Bronchial epithelial cell (primary cell): ENCODE results near the gene SUPT6H. TPM values are rescaled to one million over a fixed set of nuclear protein-coding genes. Genes with fewer than 3 reads are reported as not detected.

ENCODE experiments used
- DNase-seq: peaks from one replicate; pipeline ENCODE4 v3.0.0-alpha.2; 2010; ENCODE audit warnings: low read depth
- FAIRE-seq: peaks from 2 replicates; lab custom pipeline; 2011; peaks lifted over from hg19 to GRCh38; lab: Jason Lieb, UNC
- H3K27me3 ChIP-seq: 2 replicates; pipeline ENCODE4 v1.5.1; 2011; ENCODE audit warnings: low read length; ENCODE audit not compliant: control insufficient read depth, insufficient read depth
- H3K36me3 ChIP-seq: 2 replicates; pipeline ENCODE4 v1.5.1; 2011; ENCODE audit warnings: low read length; ENCODE audit not compliant: control insufficient read depth, insufficient read depth
- H3K4me3 ChIP-seq: 2 replicates; pipeline ENCODE4 v1.5.1; 2011; ENCODE audit warnings: mild to moderate bottlenecking, low read depth, low read length, control low read depth
- total RNA-seq: library from RNA; depleted of rRNA; stranded (reverse); fragments of >200 nt; gene quantifications from 2 replicates; pipeline ENCODE4 v1.2.1, GENCODE V29; 2014
- TF ChIP-seq, protein P1 (sequence below): IDR thresholded peaks from 2 replicates; pipeline ENCODE4 v1.5.1; 2011; ENCODE audit warnings: mild to moderate bottlenecking, moderate library complexity, low read length, control low read depth, inconsistent platforms; ENCODE audit not compliant: insufficient read depth, severe bottlenecking

The SUPT6H gene
- total RNA-seq, 1 donor from 2014 or later: 23.2 TPM

DNA sequence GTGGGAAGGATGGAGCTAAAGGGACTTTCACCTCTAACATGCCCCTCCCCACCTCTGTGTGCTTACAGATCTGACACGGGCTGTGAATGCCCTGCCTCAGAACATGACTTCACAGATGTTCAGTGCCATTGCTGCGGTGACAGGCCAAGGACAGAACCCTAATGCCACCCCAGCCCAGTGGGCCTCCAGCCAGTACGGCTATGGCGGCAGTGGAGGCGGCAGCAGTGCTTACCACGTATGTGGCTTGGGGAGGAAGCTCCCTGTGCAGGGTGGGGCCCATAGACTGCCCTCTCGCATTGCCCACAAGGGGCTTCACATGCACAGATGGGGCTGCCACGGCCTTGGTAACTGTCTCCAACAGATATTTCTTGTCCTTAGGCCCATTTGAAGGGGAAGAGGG is 38.3 kb downstream of the SUPT6H start:
- TF ChIP-seq, protein P1, sequence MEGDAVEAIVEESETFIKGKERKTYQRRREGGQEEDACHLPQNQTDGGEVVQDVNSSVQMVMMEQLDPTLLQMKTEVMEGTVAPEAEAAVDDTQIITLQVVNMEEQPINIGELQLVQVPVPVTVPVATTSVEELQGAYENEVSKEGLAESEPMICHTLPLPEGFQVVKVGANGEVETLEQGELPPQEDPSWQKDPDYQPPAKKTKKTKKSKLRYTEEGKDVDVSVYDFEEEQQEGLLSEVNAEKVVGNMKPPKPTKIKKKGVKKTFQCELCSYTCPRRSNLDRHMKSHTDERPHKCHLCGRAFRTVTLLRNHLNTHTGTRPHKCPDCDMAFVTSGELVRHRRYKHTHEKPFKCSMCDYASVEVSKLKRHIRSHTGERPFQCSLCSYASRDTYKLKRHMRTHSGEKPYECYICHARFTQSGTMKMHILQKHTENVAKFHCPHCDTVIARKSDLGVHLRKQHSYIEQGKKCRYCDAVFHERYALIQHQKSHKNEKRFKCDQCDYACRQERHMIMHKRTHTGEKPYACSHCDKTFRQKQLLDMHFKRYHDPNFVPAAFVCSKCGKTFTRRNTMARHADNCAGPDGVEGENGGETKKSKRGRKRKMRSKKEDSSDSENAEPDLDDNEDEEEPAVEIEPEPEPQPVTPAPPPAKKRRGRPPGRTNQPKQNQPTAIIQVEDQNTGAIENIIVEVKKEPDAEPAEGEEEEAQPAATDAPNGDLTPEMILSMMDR: no peak
- Histone ChIP-seq H3K27me3 (no peaks in the 10 kb centered on the region), H3K4me3 (no peak overlapping the region), H3K36me3 (peaks cover 53% of the 10 kb centered on the region)
- DNase-seq (no peak), FAIRE-seq (no peak)

DNA sequence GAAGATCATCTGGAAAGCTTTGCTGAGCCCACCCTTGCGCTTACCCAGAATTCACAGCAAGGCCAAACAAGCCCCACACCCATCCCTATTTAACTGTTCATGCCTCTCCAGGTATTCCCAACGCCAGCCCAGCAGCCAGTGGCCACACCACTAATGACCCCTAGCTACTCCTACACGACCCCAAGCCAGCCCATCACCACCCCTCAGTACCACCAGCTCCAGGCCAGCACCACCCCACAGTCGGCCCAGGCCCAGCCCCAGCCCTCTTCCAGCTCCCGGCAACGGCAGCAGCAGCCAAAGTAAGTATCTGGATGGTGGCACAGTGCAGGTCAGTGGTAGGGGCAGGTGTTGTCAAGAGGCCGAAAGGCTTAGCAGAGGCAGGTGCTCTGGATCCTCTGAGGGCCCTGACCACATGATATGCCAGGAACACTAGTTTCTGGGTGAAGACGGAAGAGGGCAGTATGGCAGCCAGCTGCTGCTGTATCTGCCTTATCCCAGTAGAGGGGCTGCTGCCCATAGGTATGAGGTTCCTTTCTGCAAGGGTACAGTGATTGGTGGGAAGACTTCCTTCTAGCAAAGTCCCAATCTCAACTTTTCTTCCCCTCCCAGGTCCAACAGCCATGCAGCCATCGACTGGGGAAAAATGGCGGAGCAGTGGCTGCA is 39.0 kb downstream of the SUPT6H start:
- peak; percentile 13 for FAIRE-seq
- no peak overlapping the region for H3K4me3 ChIP-seq

DNA sequence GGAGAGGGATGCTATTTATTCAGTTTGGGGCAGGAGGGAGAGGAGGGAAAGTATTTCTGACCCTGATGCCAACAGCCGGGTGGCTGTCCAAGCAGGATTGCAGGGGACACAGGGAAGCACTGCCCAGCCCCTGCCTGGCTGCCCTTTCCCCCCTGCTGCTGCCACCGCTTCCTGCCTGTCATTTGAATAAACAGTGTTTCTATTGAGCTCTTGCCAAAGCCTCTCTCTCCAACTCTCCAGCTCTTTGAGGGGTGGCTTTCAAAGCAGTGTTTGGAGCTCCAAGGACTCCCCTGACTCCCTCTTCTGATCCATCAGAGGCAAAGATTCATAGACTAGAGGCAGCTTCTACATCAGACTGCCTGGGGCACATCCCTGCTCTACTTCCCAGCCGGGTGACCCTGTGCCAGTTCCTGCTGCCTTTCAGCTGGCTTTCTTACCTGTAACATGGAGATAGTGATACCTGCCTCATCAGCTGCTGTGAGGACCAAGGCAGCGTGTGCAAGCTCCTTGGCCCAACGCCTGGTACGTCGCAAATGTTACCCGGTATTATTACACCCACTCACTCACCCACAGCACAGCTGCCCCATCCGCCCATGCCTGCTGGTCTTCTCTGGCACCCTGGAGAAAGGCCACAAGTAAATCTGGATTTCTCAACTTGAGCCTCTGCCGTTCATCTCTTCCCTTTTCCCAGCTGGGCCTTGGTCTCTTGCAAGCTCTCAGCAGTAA is 40.2 kb downstream of the SUPT6H start:
- no peaks in the 10 kb centered on the region for H3K27me3 ChIP-seq
- peaks cover 44% of the 10 kb centered on the region for H3K36me3 ChIP-seq
- no peak overlapping the region for H3K4me3 ChIP-seq
- TF ChIP-seq, protein P1: no peak
- FAIRE-seq (no peak), DNase-seq (no peak)

More for the DNA sequence above, 39.0 kb downstream of the SUPT6H start:
- Histone ChIP-seq H3K27me3 (no peaks in the 10 kb centered on the region), H3K36me3 (peaks cover 50% of the 10 kb centered on the region)
- no peak for DNase-seq
- TF ChIP-seq, protein P1: no peak

DNA sequence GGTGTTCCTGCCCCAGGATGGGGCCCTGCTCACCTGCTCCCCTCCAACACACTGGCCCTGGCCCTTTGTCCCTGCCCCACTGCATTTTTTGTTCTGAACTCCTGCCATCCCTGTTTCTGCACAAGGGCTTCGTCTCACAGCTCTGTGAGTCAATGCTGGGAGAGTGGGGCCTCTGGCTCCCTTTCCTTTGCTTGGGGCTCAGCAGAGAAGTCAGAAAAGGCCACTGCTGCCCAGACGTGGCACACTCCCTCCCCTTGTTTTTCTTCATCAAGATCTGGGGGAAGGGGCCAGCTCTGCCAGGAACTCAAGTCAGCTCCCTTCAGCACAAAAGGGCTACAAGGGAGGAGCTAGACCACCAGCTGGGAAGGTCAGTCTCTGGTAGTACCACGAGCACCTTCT is 40.7 kb downstream of the SUPT6H start:
- TF ChIP-seq, protein P1: no peak
- no peak overlapping the region for H3K4me3 ChIP-seq
- DNase-seq (no peak), FAIRE-seq (no peak)
- peaks cover 39% of the 10 kb centered on the region for H3K36me3 ChIP-seq
- H3K27me3 ChIP-seq: no peaks in the 10 kb centered on the region

DNA sequence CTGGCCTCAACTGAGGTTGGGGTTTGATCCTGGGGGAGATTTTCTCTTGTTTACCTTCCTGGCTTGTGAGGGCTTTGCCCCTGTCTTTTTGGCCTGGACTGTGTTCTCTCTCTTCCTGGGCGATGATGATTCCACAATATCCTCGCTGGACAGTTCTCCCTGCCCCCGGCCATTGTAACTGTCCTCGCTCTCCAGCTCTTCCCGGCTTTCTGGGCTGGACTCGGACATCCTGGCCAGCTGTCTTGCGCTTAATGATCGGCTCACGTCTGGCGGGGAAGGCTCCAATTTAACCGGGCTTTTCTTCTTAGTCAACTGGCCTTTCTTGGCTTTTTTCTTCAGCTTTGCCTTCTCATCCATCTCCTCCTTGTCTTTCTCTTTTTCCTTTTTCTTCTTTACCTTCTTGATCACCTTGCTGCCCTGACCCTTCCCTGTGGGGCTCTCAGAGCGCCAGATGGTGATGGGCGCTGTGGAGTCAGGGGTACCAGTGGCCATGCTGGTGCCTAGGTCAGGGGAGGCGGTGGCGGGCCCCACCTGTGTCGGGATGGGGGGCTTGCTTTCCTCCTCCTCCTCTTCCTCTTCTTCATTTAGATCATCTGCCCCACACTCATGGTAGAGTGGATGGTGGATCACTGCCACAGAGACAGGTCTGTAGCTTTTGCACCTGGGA is 41.7 kb downstream of the SUPT6H start:
- DNase-seq (no peak), FAIRE-seq (no peak)
- H3K27me3 ChIP-seq: no peaks in the 10 kb centered on the region
- TF ChIP-seq, protein P1: no peak
- H3K4me3 ChIP-seq: no peak overlapping the region
- peaks cover 32% of the 10 kb centered on the region for H3K36me3 ChIP-seq
